Fibroblast of skin of right biceps (primary cell): ENCODE results near the gene COL12A1.
A peak's percentile ranks its signal among the peaks of the same experiment; 100 is the strongest.

Experiments
- DNase-seq: peaks from one replicate; pipeline ENCODE4 v3.0.0-alpha.2; 2013

The COL12A1 gene

GRCh38 chr6:75096966-75097365 is 108.9 kb downstream of the COL12A1 start:
- DNase-seq: no peak

GRCh38 chr6:75094614-75095200 is 111.1 kb downstream of the COL12A1 start:
- DNase-seq: peak; percentile 94

- peak; percentile 56 for DNase-seq
Observed at GRCh38 chr6:75091467-75092190, 114.2 kb downstream of the COL12A1 start.

GRCh38 chr6:75090576-75090975 is 115.3 kb downstream of the COL12A1 start:
- no peak for DNase-seq

GRCh38 chr6:75089921-75090320 is 115.9 kb downstream of the COL12A1 start:
- DNase-seq: no peak

GRCh38 chr6:75089151-75089897 is 116.5 kb downstream of the COL12A1 start:
- no peak for DNase-seq

GRCh38 chr6:75085931-75086635 is 119.8 kb downstream of the COL12A1 start:
- DNase-seq: no peak

- no peak for DNase-seq
Observed at GRCh38 chr6:75084872-75085381, 120.9 kb downstream of the COL12A1 start.

GRCh38 chr6:75084018-75084417 is 121.8 kb downstream of the COL12A1 start:
- no peak for DNase-seq

GRCh38 chr6:75081921-75082320 is 123.9 kb downstream of the COL12A1 start:
- peak; percentile 40 for DNase-seq

GRCh38 chr6:75081047-75081446 is 124.8 kb downstream of the COL12A1 start:
- no peak for DNase-seq

GRCh38 chr6:75079589-75079988 is 126.3 kb downstream of the COL12A1 start:
- peak; percentile 39 for DNase-seq

- DNase-seq: peak; percentile 49
Observed at GRCh38 chr6:75077701-75078100, 128.2 kb downstream of the COL12A1 start.

- DNase-seq: no peak
Observed at GRCh38 chr6:75076009-75076408, 129.8 kb downstream of the COL12A1 start.

GRCh38 chr6:75070244-75070643 is 135.6 kb downstream of the COL12A1 start:
- DNase-seq: no peak

GRCh38 chr6:75065523-75065922 is 140.3 kb downstream of the COL12A1 start:
- DNase-seq: peak; percentile 76

- DNase-seq: peak; percentile 54
Observed at GRCh38 chr6:75052491-75052890, 153.4 kb downstream of the COL12A1 start.

- no peak for DNase-seq
Observed at GRCh38 chr6:75049308-75049707, 156.5 kb downstream of the COL12A1 start.

GRCh38 chr6:75044846-75045245 is 161.0 kb downstream of the COL12A1 start:
- DNase-seq: peak; percentile 47

- DNase-seq: no peak
Observed at GRCh38 chr6:75041381-75041780, 164.5 kb downstream of the COL12A1 start.
